GM12864 (cell line): ENCODE results near the gene KIF21B.

Experiments
- DNase-seq: peaks from one replicate; pipeline ENCODE4 v3.0.0-alpha.2; 2011; ENCODE audit warnings: low read depth
- H3K4me3 ChIP-seq: 2 replicates; pipeline ENCODE4 v1.5.1; 2011; ENCODE audit warnings: mild to moderate bottlenecking, low read depth, low read length, control low read depth
- CTCF ChIP-seq: IDR thresholded peaks from 2 replicates; pipeline ENCODE4 v1.5.1; 2011; ENCODE audit warnings: low read depth, mild to moderate bottlenecking, moderate library complexity, low read length, control low read depth, inconsistent platforms; ENCODE audit errors: missing control alignments

Gene KIF21B

GRCh38 chr1:201015551-201016091 lies 7.9 kb downstream of the KIF21B start:
- TF ChIP-seq CTCF: no peak
- DNase-seq: no peak
- H3K4me3 ChIP-seq: no peak overlapping the region

GRCh38 chr1:201014816-201015200 lies 8.7 kb downstream of the KIF21B start:
- TF ChIP-seq CTCF: no peak
- DNase-seq: no peak
- H3K4me3 ChIP-seq: no peak overlapping the region

GRCh38 chr1:201013991-201014815 lies 9.3 kb downstream of the KIF21B start:
- TF ChIP-seq CTCF: no peak
- no peak overlapping the region for H3K4me3 ChIP-seq
- no peak for DNase-seq

GRCh38 chr1:201013031-201013485 lies 10.5 kb downstream of the KIF21B start:
- no peak overlapping the region for H3K4me3 ChIP-seq
- DNase-seq: no peak
- TF ChIP-seq CTCF: no peak

GRCh38 chr1:201011616-201012015 lies 11.9 kb downstream of the KIF21B start:
- no peak for DNase-seq
- no peak for TF ChIP-seq CTCF
- H3K4me3 ChIP-seq: no peak overlapping the region

- no peak for DNase-seq
- H3K4me3 ChIP-seq: no peak overlapping the region
- no peak for TF ChIP-seq CTCF
Observed at GRCh38 chr1:201009962-201010645, 13.4 kb downstream of the KIF21B start.
